H1 (cell line): ENCODE data around the gene FCN2. TPM values are rescaled to one million over a fixed set of nuclear protein-coding genes. Genes with fewer than 3 reads are reported as not detected.

Experiments
- SUZ12 ChIP-seq: fragments of 200-600 bp; sonication (generic); IDR thresholded peaks from 2 replicates; pipeline ENCODE4 v1.6.1; 2012; ENCODE audit warnings: mild to moderate bottlenecking, inconsistent platforms, low read length, moderate library complexity, mixed read lengths
- polyA plus RNA-seq, 7 experiments: library from polyadenylated mRNA; depleted of rRNA in 3 of 7; stranded (reverse) in 5 of 7; unstranded in 2 of 7; fragments of >200 nt in 5 of 7; fragments of 200-250 nt in 2 of 7; gene quantifications; 1 replicate in 5 of 7; 2 replicates in 1 of 7; 4 replicates in 1 of 7; pipeline versions ENCODE4 v1.2.1 to v1.2.3, GENCODE V29; 2011 to 2013; ENCODE audit warnings: missing spikeins in 2 of 7, mixed read lengths in 2 of 7
- total RNA-seq: library from RNA; stranded (reverse); fragmentation: NEBNext Ultra II Directional; extraction: Animal tissue kit (Norgen Biotek cat#: 25700); gene quantifications from 2 replicates; pipeline ENCODE4 v1.2.1, GENCODE V29; 2021

Gene FCN2
- total and polyA plus RNA-seq, 2 of the 8 experiments (the other 6 are each of a cell fraction or from before 2014, with no cell fraction given): not detected

GRCh38 chr9:134834217-134834956, 46.2 kb upstream of the FCN2 start (continued):
- no peak for TF ChIP-seq SUZ12
- TF ChIP-seq, all 59 proteins: peak for 0
